Measurements from ENCODE around the gene MUTYH.

- no peak for TF ChIP-seq CTCF (IDR thresholded peaks at IDR 0.05)
- no peak for TF ChIP-seq POLR2A (IDR thresholded peaks at IDR 0.05)
These were observed 17.7 kb downstream of the MUTYH start for GRCh38 chr1:45322486-45323040.
